ENCODE data around the gene SFMBT1.

Gene SFMBT1

GRCh38 chr3:53074366-53074696, 28.5 kb upstream of the SFMBT1 start:
- Histone ChIP-seq H3K27ac (ENCODE audit: extremely low read depth, low read depth, low read length) (no peak overlapping the region), H3K4me1 (ENCODE audit: control insufficient read depth, insufficient read depth, low read length) (no peaks in the 10 kb centered on the region), H3K36me3 (ENCODE audit: control insufficient read depth in 2 of 2, insufficient read depth in 1 of 2, low read length in 2 of 2) (no peaks in the 10 kb centered on the region), H3K9me3 (ENCODE audit: control insufficient read depth, insufficient read depth, low read depth, low read length) (no peaks in the 10 kb centered on the region), H3K4me3 (ENCODE audit: low read depth, low read length) (no peak overlapping the region)
- POLR2A ChIA-PET: no interaction called here
- TF ChIP-seq HOXD13 (CRISPR knock-in tag; IDR thresholded peaks at IDR 0.05; ENCODE audit: borderline replicate concordance) (no peak), HOXC10 (CRISPR knock-in tag; IDR thresholded peaks at IDR 0.05) (no peak), OSR2 (tag by site-specific recombination; IDR thresholded peaks at IDR 0.05) (no peak), ZNF221 (tag by site-specific recombination; IDR thresholded peaks at IDR 0.05; ENCODE audit: borderline replicate concordance) (no peak), ZNF157 (tag by site-specific recombination; IDR thresholded peaks at IDR 0.05) (no peak), PRDM10 (tag by site-specific recombination; IDR thresholded peaks at IDR 0.05) (no peak), ZNF529 (tag by site-specific recombination; IDR thresholded peaks at IDR 0.05; ENCODE audit: insufficient replicate concordance) (no peak), ZNF791 (tag by site-specific recombination; IDR thresholded peaks at IDR 0.05) (no peak), ZNF138 (tag by site-specific recombination; IDR thresholded peaks at IDR 0.05; ENCODE audit: borderline replicate concordance) (no peak), ZNF48 (tag by site-specific recombination; IDR thresholded peaks at IDR 0.05) (no peak), ZNF280C (tag by site-specific recombination; IDR thresholded peaks at IDR 0.05) (no peak), ZNF37A (tag by site-specific recombination; IDR thresholded peaks at IDR 0.05) (no peak), PBX3 (CRISPR knock-in tag; IDR thresholded peaks at IDR 0.05) (no peak), ZNF626 (tag by site-specific recombination; IDR thresholded peaks at IDR 0.05) (no peak), ZNF362 (tag by site-specific recombination; IDR thresholded peaks at IDR 0.05) (no peak), ZNF23 (tag by site-specific recombination; IDR thresholded peaks at IDR 0.05; ENCODE audit: borderline replicate concordance) (no peak), ZNF600 (tag by site-specific recombination; IDR thresholded peaks at IDR 0.05) (no peak), KLF1 (tag by site-specific recombination; IDR thresholded peaks at IDR 0.05) (no peak)
- CTCF ChIA-PET: interaction anchor here (0.6 to 1.5 kb wide), 2 partner anchors 58 to 223 kb away, joined by 3 to 4 read pairs; no protein-coding TSS in a partner anchor

Measured in HEK293 (cell line).